Brain microvascular endothelial cell (primary cell): Measurements from ENCODE around the gene TFEC.

Experiments used
- DNase-seq: peaks from one replicate; pipeline ENCODE4 v3.0.0-alpha.2; 2020
- H3K27ac ChIP-seq: fragments of 250-450 bp; sonication (Bioruptor Pico); 2 replicates; pipeline ENCODE4 v1.5.1; 2020; ENCODE audit warnings: mild to moderate bottlenecking, moderate library complexity
- H3K27me3 ChIP-seq: fragments of 250-450 bp; sonication (Bioruptor Pico); replicated peaks from 2 replicates; pipeline ENCODE4 v1.5.1; 2020; ENCODE audit warnings: mild to moderate bottlenecking
- H3K36me3 ChIP-seq: fragments of 250-450 bp; sonication (Bioruptor Pico); replicated peaks from 2 replicates; pipeline ENCODE4 v1.5.1; 2020; ENCODE audit warnings: mild to moderate bottlenecking
- H3K4me3 ChIP-seq: 2 replicates; pipeline ENCODE4 v1.5.1; 2011; ENCODE audit warnings: low read depth, mild to moderate bottlenecking, control low read depth, low read length, moderate library complexity
- CTCF ChIP-seq: IDR thresholded peaks from 2 replicates; pipeline ENCODE4 v1.5.1; 2011; ENCODE audit warnings: low read depth, mild to moderate bottlenecking, moderate library complexity, low read length, control low read depth, inconsistent platforms; ENCODE audit errors: missing control alignments
- in situ Hi-C: cut with HindIII; loops from 2 replicates; pipeline ENCODE4 v1.10.0; 2017; ENCODE audit warnings: low sequenced_read_pairs, low pct_ligation_motif_present

The TFEC gene

GRCh38 chr7:115924411-115924810 lies 106.2 kb downstream of the TFEC start:
- no peak for DNase-seq
- Histone ChIP-seq H3K4me3 (no peak overlapping the region), H3K27me3 (no peaks in the 10 kb centered on the region), H3K36me3 (no peaks in the 10 kb centered on the region), H3K27ac (no peak overlapping the region)
- TF ChIP-seq CTCF = no peak
- in situ Hi-C loops = no loop called here

- no peak for TF ChIP-seq CTCF
- no peaks in the 10 kb centered on the region for H3K36me3 ChIP-seq
- H3K27ac ChIP-seq = no peak overlapping the region
- no peak for DNase-seq
- no peak overlapping the region for H3K4me3 ChIP-seq
- H3K27me3 ChIP-seq = no peaks in the 10 kb centered on the region
- in situ Hi-C loops = no loop called here
These were observed 110.2 kb downstream of the TFEC start for GRCh38 chr7:115920367-115920766.

- H3K4me3 ChIP-seq = no peak overlapping the region
- no peaks in the 10 kb centered on the region for H3K36me3 ChIP-seq
- no peaks in the 10 kb centered on the region for H3K27me3 ChIP-seq
- in situ Hi-C loops = no loop called here
- no peak for TF ChIP-seq CTCF
- no peak overlapping the region for H3K27ac ChIP-seq
- no peak for DNase-seq
These were observed 115.6 kb downstream of the TFEC start for GRCh38 chr7:115914951-115915350.

- in situ Hi-C loops = no loop called here
- H3K27me3 ChIP-seq = no peaks in the 10 kb centered on the region
These were observed 119.1 kb downstream of the TFEC start for GRCh38 chr7:115911465-115911864.

GRCh38 chr7:115910541-115911164 lies 119.9 kb downstream of the TFEC start:
- no peak for DNase-seq
- in situ Hi-C loops = no loop called here
- no peaks in the 10 kb centered on the region for H3K27me3 ChIP-seq
- no peaks in the 10 kb centered on the region for H3K36me3 ChIP-seq
- H3K27ac ChIP-seq = no peak overlapping the region
- no peak overlapping the region for H3K4me3 ChIP-seq
- TF ChIP-seq CTCF = peak; percentile 51

More at GRCh38 chr7:115911465-115911864, 119.1 kb downstream of the TFEC start:
- no peak overlapping the region for H3K27ac ChIP-seq
- no peak overlapping the region for H3K4me3 ChIP-seq
- TF ChIP-seq CTCF = no peak
- H3K36me3 ChIP-seq = no peaks in the 10 kb centered on the region
- DNase-seq = peak; percentile 5

GRCh38 chr7:115906731-115907130 lies 123.8 kb downstream of the TFEC start:
- in situ Hi-C loops = no loop called here
- Histone ChIP-seq H3K36me3 (no peaks in the 10 kb centered on the region), H3K27ac (no peak overlapping the region), H3K4me3 (no peak overlapping the region), H3K27me3 (no peaks in the 10 kb centered on the region)
- no peak for DNase-seq
- TF ChIP-seq CTCF = no peak
